Spleen (tissue), 7 donors: Measurements from ENCODE around the gene SNIP1.

Source experiments
- CTCF ChIP-seq, 11 experiments: fragments of 200-600 bp in 7 of 11; fragments of 450-650 bp in 4 of 11; sonication (generic) in 4 of 11; IDR thresholded peaks in 8 of 11; conservative IDR thresholded peaks in 3 of 11; 1 replicate in 7 of 11; 2 replicates in 4 of 11; pipeline versions ENCODE4 v1.4.0 to v1.8.0; 2016 to 2021; ENCODE audit warnings: antibody characterized with exemption in 11 of 11, inconsistent platforms in 4 of 11, mild to moderate bottlenecking in 1 of 11
- POLR2A ChIP-seq, 3 donors: fragments of 450-650 bp; IDR thresholded peaks; one replicate each; pipeline ENCODE4 v1.5.1; 2017; ENCODE audit warnings: antibody characterized with exemption in 3 of 3, mild to moderate bottlenecking in 1 of 3
- POLR2AphosphoS5 ChIP-seq, 3 donors: sonication (generic); formaldehyde crosslinking; IDR thresholded peaks; one replicate each; pipeline ENCODE4 v1.5.1; 2017; ENCODE audit warnings: antibody characterized with exemption in 3 of 3
- donor health status: DM: no; HTN: no; CAD: no; lungs with moderate emphysema.
- donor health status: DM: no; HTN: no; CAD: no.
- donor health status: DM: no; HTN: no; CAD: no.

- TF ChIP-seq CTCF (IDR thresholded peaks at IDR 0.05 in 8 of 11, conservative IDR thresholded peaks at IDR 0.05 in 3 of 11) (no peak), POLR2AphosphoS5 (IDR thresholded peaks at IDR 0.05) (no peak), POLR2A (IDR thresholded peaks at IDR 0.05) (no peak)
These were observed 20.9 kb upstream of the SNIP1 start for GRCh38 chr1:37574834-37575480.
